Calu3 (cell line): Measurements from ENCODE around the gene OTOP3. TPM values are rescaled to one million over a fixed set of nuclear protein-coding genes. Genes with fewer than 3 reads are reported as not detected.

ENCODE experiments used
- BruUV-seq: library from RNA; stranded (reverse); fragments of 400-500 nt; replicated peaks from 2 replicates; lab custom pipeline; 2021; lab: Mats Ljungman, UMichigan
- CTCF ChIA-PET: fragments of 300-600 bp; sonication (Branson Sonifier 250); formaldehyde crosslinking; loops from one replicate; lab custom pipeline; 2022; ENCODE audit warnings: antibody characterized with exemption; lab: Charles Lee
- DNase-seq: peaks from one replicate; pipeline ENCODE4 v3.0.0; 2022
- H3K27ac Mint-ChIP-seq: one replicate; pipeline ENCODE4 v1.8.0; 2022; ENCODE audit warnings: mixed read lengths; ENCODE audit not compliant: unreplicated experiment
- H3K27me3 Mint-ChIP-seq: one replicate; pipeline ENCODE4 v1.8.0; 2022; ENCODE audit warnings: mixed read lengths; ENCODE audit not compliant: unreplicated experiment
- H3K36me3 Mint-ChIP-seq: one replicate; pipeline ENCODE4 v1.8.0; 2022; ENCODE audit warnings: mild to moderate bottlenecking, moderate library complexity, mixed read lengths; ENCODE audit not compliant: insufficient read depth, unreplicated experiment
- H3K4me1 Mint-ChIP-seq: one replicate; pipeline ENCODE4 v1.8.0; 2022; ENCODE audit warnings: mild to moderate bottlenecking, low read depth, mixed read lengths; ENCODE audit not compliant: unreplicated experiment
- H3K4me3 Mint-ChIP-seq: one replicate; pipeline ENCODE4 v1.8.0; 2022; ENCODE audit warnings: mild to moderate bottlenecking, low read depth, moderate library complexity, mixed read lengths; ENCODE audit not compliant: unreplicated experiment
- H3K9me3 Mint-ChIP-seq: one replicate; pipeline ENCODE4 v1.8.0; 2022; ENCODE audit warnings: low read depth, mixed read lengths; ENCODE audit not compliant: unreplicated experiment
- intact Hi-C: fragments of 100-400 bp; cut with micrococcal nuclease; formaldehyde crosslinking; loops from one replicate; pipeline ENCODE4 v1.10.0; 2022; ENCODE audit not compliant: unreplicated experiment
- total RNA-seq: library from RNA; stranded (reverse); gene quantifications from 2 replicates; pipeline ENCODE4 v1.2.3, GENCODE V29; 2022
- TF ChIP-seq, protein P1 (sequence below): fragments of 200-600 bp; IDR thresholded peaks from one replicate; pipeline ENCODE4 v1.8.0; 2022; ENCODE audit warnings: antibody characterized with exemption; ENCODE audit not compliant: unreplicated experiment

OTOP3 gene
- total RNA-seq, 1 experiment from 2014 or later, result not detected

GRCh38 chr17:74949455-74950115 is 13.9 kb downstream of the OTOP3 start:
- intact Hi-C loops, result no loop called here
- peaks cover 38% of the 10 kb centered on the region for H3K36me3 Mint-ChIP-seq
- DNase-seq, result no peak
- CTCF ChIA-PET, result interaction anchor here (1.7 kb wide), 1 partner anchor 11 kb away, joined by 6 read pairs; no protein-coding TSS in a partner anchor
- no peaks in the 10 kb centered on the region for H3K4me1 Mint-ChIP-seq
- BruUV-seq, result no TSS peak
- TF ChIP-seq, protein P1, sequence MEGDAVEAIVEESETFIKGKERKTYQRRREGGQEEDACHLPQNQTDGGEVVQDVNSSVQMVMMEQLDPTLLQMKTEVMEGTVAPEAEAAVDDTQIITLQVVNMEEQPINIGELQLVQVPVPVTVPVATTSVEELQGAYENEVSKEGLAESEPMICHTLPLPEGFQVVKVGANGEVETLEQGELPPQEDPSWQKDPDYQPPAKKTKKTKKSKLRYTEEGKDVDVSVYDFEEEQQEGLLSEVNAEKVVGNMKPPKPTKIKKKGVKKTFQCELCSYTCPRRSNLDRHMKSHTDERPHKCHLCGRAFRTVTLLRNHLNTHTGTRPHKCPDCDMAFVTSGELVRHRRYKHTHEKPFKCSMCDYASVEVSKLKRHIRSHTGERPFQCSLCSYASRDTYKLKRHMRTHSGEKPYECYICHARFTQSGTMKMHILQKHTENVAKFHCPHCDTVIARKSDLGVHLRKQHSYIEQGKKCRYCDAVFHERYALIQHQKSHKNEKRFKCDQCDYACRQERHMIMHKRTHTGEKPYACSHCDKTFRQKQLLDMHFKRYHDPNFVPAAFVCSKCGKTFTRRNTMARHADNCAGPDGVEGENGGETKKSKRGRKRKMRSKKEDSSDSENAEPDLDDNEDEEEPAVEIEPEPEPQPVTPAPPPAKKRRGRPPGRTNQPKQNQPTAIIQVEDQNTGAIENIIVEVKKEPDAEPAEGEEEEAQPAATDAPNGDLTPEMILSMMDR, result no peak
- no peak overlapping the region for H3K27ac Mint-ChIP-seq
- H3K4me3 Mint-ChIP-seq, result no peak overlapping the region
- H3K9me3 Mint-ChIP-seq, result no peaks in the 10 kb centered on the region
- H3K27me3 Mint-ChIP-seq, result peaks cover 26% of the 10 kb centered on the region

- CTCF ChIA-PET, result no interaction called here
- Mint-ChIP-seq H3K27ac (no peak overlapping the region), H3K27me3 (peaks cover 20% of the 10 kb centered on the region), H3K9me3 (no peaks in the 10 kb centered on the region), H3K4me3 (no peak overlapping the region), H3K36me3 (peaks cover 44% of the 10 kb centered on the region), H3K4me1 (no peaks in the 10 kb centered on the region)
- no TSS peak for BruUV-seq
- no peak for DNase-seq
- TF ChIP-seq, protein P1, result no peak
- intact Hi-C loops, result no loop called here
These were observed 14.5 kb downstream of the OTOP3 start for GRCh38 chr17:74950207-74950606.

- Mint-ChIP-seq H3K4me1 (no peaks in the 10 kb centered on the region), H3K27me3 (peaks cover 13% of the 10 kb centered on the region), H3K27ac (no peak overlapping the region), H3K4me3 (no peak overlapping the region), H3K36me3 (peaks cover 52% of the 10 kb centered on the region), H3K9me3 (no peaks in the 10 kb centered on the region)
- BruUV-seq, result no TSS peak
- CTCF ChIA-PET, result interaction anchor here (0.6 to 1.0 kb wide), 2 partner anchors 26 to 81 kb away, joined by 3 read pairs; no protein-coding TSS in a partner anchor
- intact Hi-C loops, result no loop called here
- TF ChIP-seq, protein P1, result no peak
- no peak for DNase-seq
These were observed 15.4 kb downstream of the OTOP3 start for GRCh38 chr17:74951065-74951464.

DNA sequence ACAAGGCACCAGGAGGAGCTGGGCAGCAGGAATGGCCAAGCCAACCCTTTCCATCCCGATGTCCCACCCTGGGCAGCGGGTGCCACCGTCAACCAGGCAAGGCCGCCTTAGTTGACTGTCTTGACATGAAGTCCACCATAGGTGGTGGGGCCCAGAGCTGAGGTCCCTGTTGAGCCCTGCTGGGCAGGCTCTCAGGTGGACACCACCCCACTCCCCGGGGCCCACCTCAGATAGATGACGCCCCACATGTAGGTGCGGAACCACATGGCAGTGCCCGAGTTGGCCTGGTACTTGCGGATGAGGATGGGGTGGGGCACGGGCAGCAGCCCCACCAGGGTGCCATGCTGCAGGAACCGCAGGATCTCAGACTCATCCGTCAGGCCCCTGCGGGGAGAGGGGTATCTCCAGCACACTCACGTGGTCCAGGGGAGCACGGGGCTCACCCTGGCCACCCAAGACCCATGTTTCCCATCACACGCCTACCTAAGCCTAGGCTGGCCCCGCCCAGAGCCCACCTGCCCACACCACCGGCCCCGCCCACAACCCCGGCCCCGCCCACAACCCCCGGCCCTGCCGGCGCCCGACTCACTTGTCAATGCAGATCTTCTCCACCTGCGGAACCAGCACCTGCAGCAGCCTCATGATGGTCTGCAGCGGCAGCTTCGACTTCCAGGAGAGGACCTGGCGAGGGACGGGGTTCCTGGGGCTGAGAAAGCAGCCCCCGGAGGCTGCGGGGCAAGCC is 16.2 kb downstream of the OTOP3 start:
- TF ChIP-seq, protein P1, result no peak
- no peak for DNase-seq
- Mint-ChIP-seq H3K27ac (no peak overlapping the region), H3K36me3 (peaks cover 56% of the 10 kb centered on the region), H3K4me1 (no peaks in the 10 kb centered on the region), H3K27me3 (peaks cover 13% of the 10 kb centered on the region), H3K4me3 (no peak overlapping the region), H3K9me3 (no peaks in the 10 kb centered on the region)
- CTCF ChIA-PET, result interaction anchor here (0.6 to 1.0 kb wide), 2 partner anchors 27 to 80 kb away, joined by 3 read pairs; no protein-coding TSS in a partner anchor
- BruUV-seq, result no TSS peak
- intact Hi-C loops, result no loop called here
